ENCODE results near the gene SEMA5A. TPM values are rescaled to one million over a fixed set of nuclear protein-coding genes. Genes with fewer than 3 reads are reported as not detected.

SEMA5A gene
- polyA plus RNA-seq, 1 donor from 2014 or later, result 3.2 TPM

- no peaks in the 10 kb centered on the region for H3F3A ChIP-seq (ENCODE audit: insufficient read depth, low read length, poor library complexity, severe bottlenecking)
- H3K79me2 ChIP-seq (replicated peaks; ENCODE audit: insufficient read depth, low read length), result no peaks in the 10 kb centered on the region
- H3K9me2 ChIP-seq (ENCODE audit: insufficient read depth, low read length), result no peaks in the 10 kb centered on the region
- no peaks in the 10 kb centered on the region for H4K20me1 ChIP-seq (ENCODE audit: insufficient read depth)
- H3K4me2 ChIP-seq (ENCODE audit: low read length), result no peak overlapping the region
- no peaks in the 10 kb centered on the region for H3K27me3 ChIP-seq (ENCODE audit: insufficient read depth, low read depth, low read length)
- no peak overlapping the region for H3K9ac ChIP-seq (ENCODE audit: low read length)
- no peaks in the 10 kb centered on the region for H3K9me3 ChIP-seq (ENCODE audit: low read length)
- TF ChIP-seq POLR2AphosphoS5 (IDR thresholded peaks at IDR 0.05) (no peak), TAF1 (IDR thresholded peaks at IDR 0.05; ENCODE audit: low read depth) (no peak), EP300 (conservative IDR thresholded peaks at IDR 0.05; ENCODE audit: poor library complexity, severe bottlenecking) (no peak), MXI1 (conservative IDR thresholded peaks at IDR 0.05; ENCODE audit: poor library complexity, severe bottlenecking) (no peak), SMC3 (conservative IDR thresholded peaks at IDR 0.05; ENCODE audit: poor library complexity) (no peak), REST (IDR thresholded peaks at IDR 0.05; ENCODE audit: borderline replicate concordance) (no peak), EZH2 (IDR thresholded peaks at IDR 0.05; ENCODE audit: borderline replicate concordance, insufficient read depth, low read length, poor library complexity, severe bottlenecking) (no peak), RAD21 (conservative IDR thresholded peaks at IDR 0.05) (no peak)
- TF ChIP-seq, protein P1, sequence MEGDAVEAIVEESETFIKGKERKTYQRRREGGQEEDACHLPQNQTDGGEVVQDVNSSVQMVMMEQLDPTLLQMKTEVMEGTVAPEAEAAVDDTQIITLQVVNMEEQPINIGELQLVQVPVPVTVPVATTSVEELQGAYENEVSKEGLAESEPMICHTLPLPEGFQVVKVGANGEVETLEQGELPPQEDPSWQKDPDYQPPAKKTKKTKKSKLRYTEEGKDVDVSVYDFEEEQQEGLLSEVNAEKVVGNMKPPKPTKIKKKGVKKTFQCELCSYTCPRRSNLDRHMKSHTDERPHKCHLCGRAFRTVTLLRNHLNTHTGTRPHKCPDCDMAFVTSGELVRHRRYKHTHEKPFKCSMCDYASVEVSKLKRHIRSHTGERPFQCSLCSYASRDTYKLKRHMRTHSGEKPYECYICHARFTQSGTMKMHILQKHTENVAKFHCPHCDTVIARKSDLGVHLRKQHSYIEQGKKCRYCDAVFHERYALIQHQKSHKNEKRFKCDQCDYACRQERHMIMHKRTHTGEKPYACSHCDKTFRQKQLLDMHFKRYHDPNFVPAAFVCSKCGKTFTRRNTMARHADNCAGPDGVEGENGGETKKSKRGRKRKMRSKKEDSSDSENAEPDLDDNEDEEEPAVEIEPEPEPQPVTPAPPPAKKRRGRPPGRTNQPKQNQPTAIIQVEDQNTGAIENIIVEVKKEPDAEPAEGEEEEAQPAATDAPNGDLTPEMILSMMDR (IDR thresholded peaks at IDR 0.05; ENCODE audit: poor library complexity, severe bottlenecking), result no peak
- H3K27ac ChIP-seq (ENCODE audit: low read length), result no peak overlapping the region
- H3K4me3 ChIP-seq (ENCODE audit: low read length), result no peak overlapping the region
- H3K36me3 ChIP-seq (ENCODE audit: insufficient read depth, low read length), result no peaks in the 10 kb centered on the region
- no peak overlapping the region for H2AFZ ChIP-seq (ENCODE audit: low read depth, low read length)
These were observed 21.2 kb upstream of the SEMA5A start for GRCh38 chr5:9567039-9567438.

GRCh38 chr5:9564752-9565151, 18.9 kb upstream of the SEMA5A start:
- H3K27ac ChIP-seq (ENCODE audit: low read length), result no peak overlapping the region
- H3K36me3 ChIP-seq (ENCODE audit: insufficient read depth, low read length), result no peaks in the 10 kb centered on the region
- no peak overlapping the region for H2AFZ ChIP-seq (ENCODE audit: low read depth, low read length)
- no peaks in the 10 kb centered on the region for H3F3A ChIP-seq (ENCODE audit: insufficient read depth, low read length, poor library complexity, severe bottlenecking)
- no peaks in the 10 kb centered on the region for H3K9me2 ChIP-seq (ENCODE audit: insufficient read depth, low read length)
- no peak overlapping the region for H3K9ac ChIP-seq (ENCODE audit: low read length)
- TF ChIP-seq EP300 (conservative IDR thresholded peaks at IDR 0.05; ENCODE audit: poor library complexity, severe bottlenecking), result no peak
- TF ChIP-seq SMC3 (conservative IDR thresholded peaks at IDR 0.05; ENCODE audit: poor library complexity), result no peak
- no peak for TF ChIP-seq MXI1 (conservative IDR thresholded peaks at IDR 0.05; ENCODE audit: poor library complexity, severe bottlenecking)
- no peaks in the 10 kb centered on the region for H3K27me3 ChIP-seq (ENCODE audit: insufficient read depth, low read depth, low read length)
- no peaks in the 10 kb centered on the region for H4K20me1 ChIP-seq (ENCODE audit: insufficient read depth)
- H3K79me2 ChIP-seq (replicated peaks; ENCODE audit: insufficient read depth, low read length), result no peaks in the 10 kb centered on the region
- H3K4me2 ChIP-seq (ENCODE audit: low read length), result no peak overlapping the region
- no peak overlapping the region for H3K4me3 ChIP-seq (ENCODE audit: low read length)
- H3K9me3 ChIP-seq (ENCODE audit: low read length), result no peaks in the 10 kb centered on the region

DNA sequence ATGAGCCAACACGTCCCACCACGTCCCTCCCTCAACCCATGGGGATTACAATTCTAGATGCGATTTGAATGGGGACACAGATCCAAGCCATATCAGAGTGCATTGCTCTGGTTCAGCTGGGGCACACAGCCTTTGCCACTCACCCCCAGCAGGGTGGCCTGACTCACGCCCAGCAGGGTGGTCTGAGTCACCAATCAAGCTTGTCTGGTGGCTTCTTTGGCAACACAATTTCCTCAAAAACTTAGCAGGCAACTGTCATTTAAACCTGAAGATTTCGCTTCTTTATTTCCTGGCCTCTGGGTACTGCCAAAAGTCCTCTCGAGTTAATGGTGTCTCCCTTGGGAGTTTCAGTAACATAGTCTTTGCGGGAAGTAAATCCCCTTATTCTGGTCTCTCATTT, 16.3 kb upstream of the SEMA5A start:
- Histone ChIP-seq H2AFZ (ENCODE audit: low read depth, low read length) (no peak overlapping the region), H3K36me3 (ENCODE audit: insufficient read depth, low read length) (no peaks in the 10 kb centered on the region), H3K9ac (ENCODE audit: low read length) (no peak overlapping the region), H3K27ac (ENCODE audit: low read length) (no peak overlapping the region), H3K79me2 (replicated peaks; ENCODE audit: insufficient read depth, low read length) (no peaks in the 10 kb centered on the region), H3F3A (ENCODE audit: insufficient read depth, low read length, poor library complexity, severe bottlenecking) (no peaks in the 10 kb centered on the region), H3K27me3 (ENCODE audit: insufficient read depth, low read depth, low read length) (no peaks in the 10 kb centered on the region), H3K9me3 (ENCODE audit: low read length) (no peaks in the 10 kb centered on the region), H3K9me2 (ENCODE audit: insufficient read depth, low read length) (no peaks in the 10 kb centered on the region), H4K20me1 (ENCODE audit: insufficient read depth) (no peaks in the 10 kb centered on the region), H3K4me2 (ENCODE audit: low read length) (no peak overlapping the region), H3K4me3 (ENCODE audit: low read length) (no peak overlapping the region)
- TF ChIP-seq POLR2AphosphoS5 (IDR thresholded peaks at IDR 0.05) (no peak), MXI1 (conservative IDR thresholded peaks at IDR 0.05; ENCODE audit: poor library complexity, severe bottlenecking) (no peak), REST (IDR thresholded peaks at IDR 0.05; ENCODE audit: borderline replicate concordance) (no peak), RAD21 (conservative IDR thresholded peaks at IDR 0.05) (no peak), SMC3 (conservative IDR thresholded peaks at IDR 0.05; ENCODE audit: poor library complexity) (no peak), TAF1 (IDR thresholded peaks at IDR 0.05; ENCODE audit: low read depth) (no peak), EP300 (conservative IDR thresholded peaks at IDR 0.05; ENCODE audit: poor library complexity, severe bottlenecking) (no peak), EZH2 (IDR thresholded peaks at IDR 0.05; ENCODE audit: borderline replicate concordance, insufficient read depth, low read length, poor library complexity, severe bottlenecking) (no peak)
- TF ChIP-seq, protein P1 (IDR thresholded peaks at IDR 0.05; ENCODE audit: poor library complexity, severe bottlenecking), result no peak
